Measurements from ENCODE around the gene GMNN.

Gene GMNN

GRCh38 chr6:24795106-24795505 is 20.4 kb downstream of the GMNN start:
- Histone ChIP-seq H3K79me2 (ENCODE audit: insufficient read depth, low read length) (no peaks in the 10 kb centered on the region), H3K36me3 (ENCODE audit: insufficient read depth, low read length) (no peaks in the 10 kb centered on the region), H3K9me2 (replicated peaks; ENCODE audit: low read depth, low read length) (no peaks in the 10 kb centered on the region), H2AFZ (ENCODE audit: low read length) (no peak overlapping the region), H3K4me1 (ENCODE audit: insufficient read depth, low read length, poor library complexity, severe bottlenecking) (no peaks in the 10 kb centered on the region), H3K9me3 (ENCODE audit: insufficient read depth, low read depth, low read length) (no peaks in the 10 kb centered on the region), H4K20me1 (ENCODE audit: insufficient read depth, low read length, poor library complexity, severe bottlenecking) (no peaks in the 10 kb centered on the region), H3K4me3 (ENCODE audit: low read length, poor library complexity, severe bottlenecking) (no peak overlapping the region), H3F3A (ENCODE audit: low read depth) (0 out of 2 replicates have a peak, but pooled peaks cover 4% of the 10 kb centered on the region), H3K27me3 (ENCODE audit: insufficient read depth, low read length, poor library complexity, severe bottlenecking) (no peaks in the 10 kb centered on the region), H3K9ac (ENCODE audit: low read depth, low read length, poor library complexity, severe bottlenecking) (no peak overlapping the region), H3K4me2 (ENCODE audit: low read depth, low read length, poor library complexity, severe bottlenecking) (no peak overlapping the region)
- TF ChIP-seq EZH2phosphoT487 (IDR thresholded peaks at IDR 0.05; ENCODE audit: borderline replicate concordance) (no peak), CTCF (conservative IDR thresholded peaks at IDR 0.05; ENCODE audit: low read length) (no peak)

GRCh38 chr6:24796616-24797290 is 22.0 kb downstream of the GMNN start:
- no peaks in the 10 kb centered on the region for H3K79me2 ChIP-seq (ENCODE audit: insufficient read depth, low read length)
- no peaks in the 10 kb centered on the region for H4K20me1 ChIP-seq (ENCODE audit: insufficient read depth, low read length, poor library complexity, severe bottlenecking)
- H3K4me1 ChIP-seq (ENCODE audit: insufficient read depth, low read length, poor library complexity, severe bottlenecking): no peaks in the 10 kb centered on the region
- H3K27me3 ChIP-seq (ENCODE audit: insufficient read depth, low read length, poor library complexity, severe bottlenecking): no peaks in the 10 kb centered on the region
- no peaks in the 10 kb centered on the region for H3K36me3 ChIP-seq (ENCODE audit: insufficient read depth, low read length)
- no peak overlapping the region for H3K4me2 ChIP-seq (ENCODE audit: low read depth, low read length, poor library complexity, severe bottlenecking)
- H3K9me2 ChIP-seq (replicated peaks; ENCODE audit: low read depth, low read length): no peaks in the 10 kb centered on the region
- no peak for TF ChIP-seq EZH2phosphoT487 (IDR thresholded peaks at IDR 0.05; ENCODE audit: borderline replicate concordance)
- TF ChIP-seq CTCF (conservative IDR thresholded peaks at IDR 0.05; ENCODE audit: low read length): no peak
- H3K4me3 ChIP-seq (ENCODE audit: low read length, poor library complexity, severe bottlenecking): no peak overlapping the region
- H3F3A ChIP-seq (ENCODE audit: low read depth): no peaks in the 10 kb centered on the region
- H2AFZ ChIP-seq (ENCODE audit: low read length): no peak overlapping the region
- no peaks in the 10 kb centered on the region for H3K9me3 ChIP-seq (ENCODE audit: insufficient read depth, low read depth, low read length)
- H3K9ac ChIP-seq (ENCODE audit: low read depth, low read length, poor library complexity, severe bottlenecking): no peak overlapping the region

GRCh38 chr6:24797596-24798216 is 23.0 kb downstream of the GMNN start:
- no peaks in the 10 kb centered on the region for H4K20me1 ChIP-seq (ENCODE audit: insufficient read depth, low read length, poor library complexity, severe bottlenecking)
- peaks cover 4% of the 10 kb centered on the region; the same call in 1 of the 2 replicates for H3K36me3 ChIP-seq (ENCODE audit: insufficient read depth, low read length)
- H3K4me2 ChIP-seq (ENCODE audit: low read depth, low read length, poor library complexity, severe bottlenecking): no peak overlapping the region
- H2AFZ ChIP-seq (ENCODE audit: low read length): no peak overlapping the region
- TF ChIP-seq CTCF (conservative IDR thresholded peaks at IDR 0.05; ENCODE audit: low read length) (no peak), EZH2phosphoT487 (IDR thresholded peaks at IDR 0.05; ENCODE audit: borderline replicate concordance) (no peak)
- H3K9me3 ChIP-seq (ENCODE audit: insufficient read depth, low read depth, low read length): no peaks in the 10 kb centered on the region
- H3F3A ChIP-seq (ENCODE audit: low read depth): no peaks in the 10 kb centered on the region
- no peaks in the 10 kb centered on the region for H3K79me2 ChIP-seq (ENCODE audit: insufficient read depth, low read length)
- H3K9me2 ChIP-seq (replicated peaks; ENCODE audit: low read depth, low read length): no peaks in the 10 kb centered on the region
- no peaks in the 10 kb centered on the region for H3K4me1 ChIP-seq (ENCODE audit: insufficient read depth, low read length, poor library complexity, severe bottlenecking)
- no peaks in the 10 kb centered on the region for H3K27me3 ChIP-seq (ENCODE audit: insufficient read depth, low read length, poor library complexity, severe bottlenecking)
- H3K9ac ChIP-seq (ENCODE audit: low read depth, low read length, poor library complexity, severe bottlenecking): no peak overlapping the region
- no peak overlapping the region for H3K4me3 ChIP-seq (ENCODE audit: low read length, poor library complexity, severe bottlenecking)

Data from Loucy (cell line).